A673 (cell line): ENCODE results near the gene CREB3L2. TPM values are rescaled to one million over a fixed set of nuclear protein-coding genes. Genes with fewer than 3 reads are reported as not detected.

Experiments
- BruUV-seq: library from RNA; stranded (reverse); fragments of 400-500 nt; replicated peaks from 2 replicates; lab custom pipeline; 2021; lab: Mats Ljungman, UMichigan
- CTCF ChIA-PET: fragments of 300-600 bp; sonication (Branson Sonifier 250); formaldehyde crosslinking; loops from one replicate; lab custom pipeline; 2022; ENCODE audit warnings: antibody characterized with exemption; lab: Charles Lee
- POLR2A ChIA-PET: fragments of 300-600 bp; sonication (Branson Sonifier 250); formaldehyde crosslinking; loops from one replicate; lab custom pipeline; 2022; ENCODE audit warnings: antibody characterized with exemption; ENCODE audit not compliant: low non-redundant PET; lab: Charles Lee
- DNase-seq: peaks from one replicate; pipeline ENCODE4 v3.0.0-alpha.2; 2015; ENCODE audit warnings: low spot score
- H3K27ac ChIP-seq: fragments of 200-600 bp; sonication (generic); 2 replicates; pipeline ENCODE4 v1.5.1; 2016; ENCODE audit warnings: mixed run types, low read depth, mild to moderate bottlenecking, mixed read lengths, antibody characterized with exemption, low read length; ENCODE audit not compliant: poor library complexity, severe bottlenecking
- H3K27me3 ChIP-seq: fragments of 200-600 bp; sonication (generic); replicated peaks from 2 replicates; pipeline ENCODE4 v1.6.1; 2017; ENCODE audit warnings: mixed run types, low read depth, mild to moderate bottlenecking, mixed read lengths, antibody characterized with exemption, low read length; ENCODE audit not compliant: insufficient read depth, poor library complexity
- H3K36me3 ChIP-seq: fragments of 200-600 bp; sonication (generic); 2 replicates; pipeline ENCODE4 v1.6.1; 2016; ENCODE audit warnings: mixed run types, mild to moderate bottlenecking, mixed read lengths, antibody characterized with exemption, low read length; ENCODE audit not compliant: insufficient read depth, poor library complexity, severe bottlenecking
- H3K4me1 ChIP-seq: fragments of 200-600 bp; sonication (generic); 2 replicates; pipeline ENCODE4 v1.6.1; 2017; ENCODE audit warnings: mixed run types, mild to moderate bottlenecking, mixed read lengths, antibody characterized with exemption, low read length; ENCODE audit not compliant: insufficient read depth, poor library complexity, severe bottlenecking
- H3K4me3 ChIP-seq: fragments of 200-600 bp; sonication (generic); 2 replicates; pipeline ENCODE4 v1.5.1; 2016; ENCODE audit warnings: low read depth, mixed run types, mild to moderate bottlenecking, mixed read lengths, low read length; ENCODE audit not compliant: poor library complexity, severe bottlenecking
- H3K9me3 ChIP-seq: fragments of 200-600 bp; sonication (generic); 2 replicates; pipeline ENCODE4 v1.6.1; 2016; ENCODE audit warnings: mixed run types, low read depth, mild to moderate bottlenecking, mixed read lengths, antibody characterized with exemption, low read length; ENCODE audit not compliant: poor library complexity, severe bottlenecking
- CTCF ChIP-seq: fragments of 300-800, 200-600 bp; sonication (generic); conservative IDR thresholded peaks from 2 replicates; pipeline ENCODE4 v1.5.1; 2017; ENCODE audit warnings: low read depth, mild to moderate bottlenecking, antibody characterized with exemption, low read length, moderate library complexity, mixed read lengths
- EZH2 ChIP-seq: fragments of 200-600 bp; sonication (generic); IDR thresholded peaks from 2 replicates; pipeline ENCODE4 v1.6.1; 2017; ENCODE audit warnings: borderline replicate concordance, low read depth, mild to moderate bottlenecking, mixed read lengths, antibody characterized with exemption, low read length; ENCODE audit not compliant: poor library complexity, severe bottlenecking
- intact Hi-C: fragments of 100-400 bp; cut with micrococcal nuclease; formaldehyde crosslinking; loops from one replicate; pipeline ENCODE4 v1.10.0; 2022; ENCODE audit not compliant: unreplicated experiment
- total RNA-seq: library from RNA; stranded (reverse); gene quantifications from 2 replicates; pipeline ENCODE4 v1.2.3, GENCODE V29; 2021

Gene CREB3L2
- total RNA-seq, 1 experiment from 2014 or later, result 17.0 TPM

GRCh38 chr7:137871170-137871915, 130.5 kb downstream of the CREB3L2 start:
- POLR2A ChIA-PET, result no interaction called here
- CTCF ChIA-PET, result no interaction called here
- H3K27ac ChIP-seq, result no peak overlapping the region

GRCh38 chr7:137870684-137871083, 131.2 kb downstream of the CREB3L2 start:
- no peak overlapping the region for H3K4me3 ChIP-seq
- POLR2A ChIA-PET, result no interaction called here
- H3K4me1 ChIP-seq, result no peaks in the 10 kb centered on the region
- no peaks in the 10 kb centered on the region for H3K36me3 ChIP-seq
- no TSS peak for BruUV-seq
- intact Hi-C loops, result no loop called here
- no peak overlapping the region for H3K27ac ChIP-seq
- TF ChIP-seq CTCF (no peak), EZH2 (no peak)
- no peaks in the 10 kb centered on the region for H3K9me3 ChIP-seq
- no peaks in the 10 kb centered on the region for H3K27me3 ChIP-seq
- no peak for DNase-seq
- CTCF ChIA-PET, result no interaction called here

More at GRCh38 chr7:137871170-137871915, 130.5 kb downstream of the CREB3L2 start:
- H3K4me1 ChIP-seq, result no peaks in the 10 kb centered on the region
- no peaks in the 10 kb centered on the region for H3K9me3 ChIP-seq
- no peak overlapping the region for H3K4me3 ChIP-seq
- TF ChIP-seq EZH2, result no peak
- no peak for TF ChIP-seq CTCF
- no peaks in the 10 kb centered on the region for H3K36me3 ChIP-seq
- no TSS peak for BruUV-seq
- DNase-seq, result no peak
- intact Hi-C loops, result no loop called here
- no peaks in the 10 kb centered on the region for H3K27me3 ChIP-seq

GRCh38 chr7:137870078-137870477, 131.8 kb downstream of the CREB3L2 start:
- BruUV-seq, result no TSS peak
- no peak for TF ChIP-seq EZH2
- no peak for TF ChIP-seq CTCF
- Histone ChIP-seq H3K9me3 (no peaks in the 10 kb centered on the region), H3K27ac (no peak overlapping the region), H3K4me3 (no peak overlapping the region), H3K27me3 (no peaks in the 10 kb centered on the region), H3K4me1 (no peaks in the 10 kb centered on the region), H3K36me3 (no peaks in the 10 kb centered on the region)
- intact Hi-C loops, result no loop called here
- ChIA-PET POLR2A (no interaction called here), CTCF (no interaction called here)
- no peak for DNase-seq
